Nephron progenitor cell (in vitro differentiated cells): ENCODE data around the gene UFSP2.

Source experiments
- DNase-seq: peaks from one replicate; pipeline ENCODE4 v3.0.0; 2021
- H3K27ac Mint-ChIP-seq: 2 replicates; pipeline ENCODE4 v1.8.0; 2021; ENCODE audit warnings: mild to moderate bottlenecking, moderate library complexity, mixed read lengths
- H3K27me3 Mint-ChIP-seq: 2 replicates; pipeline ENCODE4 v1.8.0; 2021; ENCODE audit warnings: mild to moderate bottlenecking, low read depth, mixed read lengths; ENCODE audit not compliant: poor library complexity
- H3K36me3 Mint-ChIP-seq: 2 replicates; pipeline ENCODE4 v1.8.0; 2021; ENCODE audit warnings: low read depth, mixed read lengths
- H3K4me1 Mint-ChIP-seq: 2 replicates; pipeline ENCODE4 v1.8.0; 2021; ENCODE audit warnings: mixed read lengths
- H3K4me3 Mint-ChIP-seq: 2 replicates; pipeline ENCODE4 v1.8.0; 2021; ENCODE audit warnings: mild to moderate bottlenecking, moderate library complexity, mixed read lengths
- H3K9me3 Mint-ChIP-seq: 2 replicates; pipeline ENCODE4 v1.8.0; 2021; ENCODE audit warnings: mild to moderate bottlenecking, moderate library complexity, mixed read lengths
- CTCF ChIP-seq: fragments of 200-600 bp; sonication (generic); IDR thresholded peaks from 2 replicates; pipeline ENCODE4 v1.5.0; 2021; ENCODE audit warnings: antibody characterized with exemption

Gene UFSP2

DNA sequence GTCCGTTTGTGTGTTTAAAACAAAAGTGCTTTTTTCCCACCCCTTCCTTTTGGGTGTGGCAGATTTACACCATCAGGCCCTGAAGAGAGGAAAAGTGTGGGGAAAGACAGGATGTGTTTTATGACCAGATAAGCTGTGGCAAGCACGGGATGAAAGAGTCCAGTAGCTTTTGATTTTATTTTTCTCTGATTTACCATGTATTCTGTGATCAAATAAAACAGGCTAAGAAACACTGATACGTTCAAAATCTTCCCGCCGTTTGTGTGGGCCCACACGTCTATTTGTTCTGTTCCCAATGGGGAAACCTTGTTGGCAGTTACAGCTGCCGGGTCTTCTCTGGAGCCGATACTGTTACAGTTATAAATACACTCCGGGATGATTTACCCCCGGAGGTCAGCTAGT is 40.8 kb downstream of the UFSP2 start:
- TF ChIP-seq CTCF, result no peak
- peaks cover 25% of the 10 kb centered on the region for H3K36me3 Mint-ChIP-seq
- peak; percentile 9 for DNase-seq
- peaks cover 38% of the 10 kb centered on the region for H3K9me3 Mint-ChIP-seq
- H3K27me3 Mint-ChIP-seq, result no peaks in the 10 kb centered on the region
- H3K27ac Mint-ChIP-seq, result peak overlapping the region; percentile 88
- H3K4me1 Mint-ChIP-seq, result peaks cover 20% of the 10 kb centered on the region
- peak overlapping the region; percentile 14 for H3K4me3 Mint-ChIP-seq

DNA sequence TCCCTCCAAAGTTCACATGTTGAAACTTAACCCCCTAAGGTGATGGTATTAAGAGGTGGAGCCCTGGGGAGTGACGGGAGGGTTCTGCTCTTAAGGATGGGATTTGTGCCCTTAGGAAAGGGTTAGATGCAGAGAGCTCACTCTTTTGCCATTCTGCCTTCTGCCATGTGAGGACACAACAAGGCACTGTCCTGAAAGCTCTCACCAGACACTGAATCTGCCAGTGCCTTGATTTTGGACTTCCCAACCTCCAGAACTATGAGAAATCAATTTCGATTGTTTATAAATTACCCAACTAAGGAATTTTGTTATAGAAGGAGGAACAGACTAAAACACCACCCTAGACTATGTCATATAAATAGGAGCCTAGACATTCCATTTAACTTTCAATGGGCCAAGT is 41.7 kb downstream of the UFSP2 start:
- no peak overlapping the region for H3K27ac Mint-ChIP-seq
- no peak for DNase-seq
- H3K4me3 Mint-ChIP-seq, result no peak overlapping the region
- TF ChIP-seq CTCF, result no peak
- peaks cover 43% of the 10 kb centered on the region for H3K9me3 Mint-ChIP-seq
- H3K27me3 Mint-ChIP-seq, result no peaks in the 10 kb centered on the region
- H3K36me3 Mint-ChIP-seq, result peaks cover 23% of the 10 kb centered on the region
- H3K4me1 Mint-ChIP-seq, result peaks cover 20% of the 10 kb centered on the region

DNA sequence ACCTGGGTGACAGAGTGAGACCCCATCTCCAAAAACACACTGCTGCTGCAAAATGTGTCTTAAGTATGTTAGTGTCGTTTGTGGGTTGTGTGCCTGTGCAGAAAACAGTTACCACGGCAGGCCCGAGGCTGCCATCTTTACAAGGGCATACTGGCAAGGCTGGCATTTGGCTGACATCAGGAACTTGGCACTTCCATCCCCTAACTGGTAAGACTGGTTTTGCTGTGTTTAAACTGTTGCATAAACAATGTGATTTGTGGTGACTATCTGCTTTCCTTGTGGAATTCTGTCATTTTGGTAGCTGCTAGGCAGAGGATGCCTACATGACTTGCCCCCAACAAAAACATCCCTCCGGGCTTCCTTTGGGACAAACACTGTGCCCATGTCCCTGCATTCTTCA is 42.3 kb downstream of the UFSP2 start:
- peaks cover 26% of the 10 kb centered on the region for H3K36me3 Mint-ChIP-seq
- peaks cover 20% of the 10 kb centered on the region for H3K4me1 Mint-ChIP-seq
- no peak overlapping the region for H3K4me3 Mint-ChIP-seq
- DNase-seq, result no peak
- no peaks in the 10 kb centered on the region for H3K27me3 Mint-ChIP-seq
- peaks cover 43% of the 10 kb centered on the region for H3K9me3 Mint-ChIP-seq
- H3K27ac Mint-ChIP-seq, result no peak overlapping the region
- no peak for TF ChIP-seq CTCF

GRCh38 chr4:185382754-185383153 is 43.0 kb downstream of the UFSP2 start:
- H3K4me3 Mint-ChIP-seq, result no peak overlapping the region
- peaks cover 20% of the 10 kb centered on the region for H3K4me1 Mint-ChIP-seq
- peaks cover 43% of the 10 kb centered on the region for H3K9me3 Mint-ChIP-seq
- DNase-seq, result no peak
- no peak for TF ChIP-seq CTCF
- no peak overlapping the region for H3K27ac Mint-ChIP-seq
- H3K36me3 Mint-ChIP-seq, result peaks cover 30% of the 10 kb centered on the region
- H3K27me3 Mint-ChIP-seq, result no peaks in the 10 kb centered on the region

DNA sequence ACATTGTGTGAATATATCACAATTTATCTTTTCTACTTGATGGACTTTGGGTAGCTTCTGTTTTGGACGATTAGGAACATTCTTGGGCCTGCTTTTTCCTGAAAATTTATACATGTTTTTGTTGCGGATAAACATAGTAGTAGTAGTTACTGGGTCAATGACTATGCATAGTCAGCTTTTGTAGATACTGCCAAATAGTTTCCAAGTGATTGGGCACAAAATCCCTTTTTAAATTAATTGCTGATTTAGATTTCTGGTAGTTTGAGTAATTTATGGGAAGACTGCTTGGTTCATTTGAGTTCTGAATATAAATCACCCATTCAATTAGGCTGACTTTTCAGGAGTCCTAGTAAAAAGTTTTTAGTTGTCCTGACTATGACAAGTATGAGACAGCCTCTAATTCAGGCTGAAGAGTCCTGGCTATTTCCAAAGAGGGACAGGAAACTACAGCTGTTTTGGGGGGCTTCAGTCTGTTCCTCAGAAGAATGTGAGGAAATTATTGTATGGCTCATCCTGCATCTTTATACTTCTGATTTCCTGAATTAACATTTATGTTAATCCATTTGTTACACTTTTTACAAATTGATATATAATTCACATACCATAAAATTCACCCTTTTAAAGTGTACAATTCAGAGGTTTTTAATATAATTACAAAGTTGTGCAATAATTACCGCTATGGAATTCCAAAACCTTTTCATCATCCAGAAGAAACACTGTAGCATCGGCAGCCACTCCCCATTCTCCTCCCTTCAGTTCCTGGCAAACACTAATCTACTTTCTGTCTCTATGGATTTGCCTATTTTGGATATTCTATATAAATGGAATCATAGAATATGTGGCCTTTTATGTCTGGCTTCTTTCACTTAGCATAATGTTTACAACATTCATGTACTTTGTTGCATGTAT is 44.2 kb downstream of the UFSP2 start:
- no peak overlapping the region for H3K4me3 Mint-ChIP-seq
- peaks cover 20% of the 10 kb centered on the region for H3K4me1 Mint-ChIP-seq
- DNase-seq, result no peak
- no peaks in the 10 kb centered on the region for H3K27me3 Mint-ChIP-seq
- H3K9me3 Mint-ChIP-seq, result peaks cover 43% of the 10 kb centered on the region
- no peak for TF ChIP-seq CTCF
- no peak overlapping the region for H3K27ac Mint-ChIP-seq
- peaks cover 30% of the 10 kb centered on the region for H3K36me3 Mint-ChIP-seq

GRCh38 chr4:185380320-185380719 is 45.4 kb downstream of the UFSP2 start:
- H3K27me3 Mint-ChIP-seq, result no peaks in the 10 kb centered on the region
- peaks cover 35% of the 10 kb centered on the region for H3K36me3 Mint-ChIP-seq
- no peak for TF ChIP-seq CTCF
- peaks cover 43% of the 10 kb centered on the region for H3K9me3 Mint-ChIP-seq
- H3K4me1 Mint-ChIP-seq, result peaks cover 12% of the 10 kb centered on the region
- H3K27ac Mint-ChIP-seq, result no peak overlapping the region
- no peak overlapping the region for H3K4me3 Mint-ChIP-seq
- DNase-seq, result no peak
